HG03354 (cell line): Measurements from ENCODE around the gene PTPN1.
"Not testable (repeated sequence)": the region's sequence is repeated elsewhere in the genome, so short reads cannot be mapped to it uniquely, and the experiment has no call there.

Experiments
- ATAC-seq: cut with Tn5 transposase; IDR thresholded peaks from one replicate; pipeline ENCODE4 v1.9.1; 2021; ENCODE audit warnings: mild to moderate bottlenecking; ENCODE audit not compliant: unreplicated experiment, poor library complexity, severe bottlenecking

The PTPN1 gene

GRCh38 chr20:50550531-50550930, 40.3 kb downstream of the PTPN1 start:
- ATAC-seq, result no peak

GRCh38 chr20:50551288-50551687, 41.1 kb downstream of the PTPN1 start:
- ATAC-seq, result no peak

- no peak for ATAC-seq
Observed at GRCh38 chr20:50552979-50553378, 42.8 kb downstream of the PTPN1 start.

GRCh38 chr20:50554694-50555579, 44.8 kb downstream of the PTPN1 start:
- no peak for ATAC-seq

GRCh38 chr20:50555662-50556061, 45.5 kb downstream of the PTPN1 start:
- no peak for ATAC-seq

- ATAC-seq, result no peak
Observed at GRCh38 chr20:50557549-50558134, 47.5 kb downstream of the PTPN1 start.

- no peak for ATAC-seq
Observed at GRCh38 chr20:50558483-50558925, 48.3 kb downstream of the PTPN1 start.

GRCh38 chr20:50559149-50559548, 49.0 kb downstream of the PTPN1 start:
- ATAC-seq, result no peak

- no peak for ATAC-seq
Observed at GRCh38 chr20:50559856-50560638, 49.9 kb downstream of the PTPN1 start.

GRCh38 chr20:50560867-50561266, 50.7 kb downstream of the PTPN1 start:
- ATAC-seq, result no peak

- ATAC-seq, result no peak
Observed at GRCh38 chr20:50561379-50562078, 51.3 kb downstream of the PTPN1 start.

GRCh38 chr20:50562262-50562701, 52.1 kb downstream of the PTPN1 start:
- ATAC-seq, result no peak

GRCh38 chr20:50563133-50563944, 53.2 kb downstream of the PTPN1 start:
- no peak for ATAC-seq

GRCh38 chr20:50565383-50565782, 55.2 kb downstream of the PTPN1 start:
- no peak for ATAC-seq

GRCh38 chr20:50565871-50566270, 55.7 kb downstream of the PTPN1 start:
- no peak for ATAC-seq

- ATAC-seq, result no peak
Observed at GRCh38 chr20:50567860-50568548, 57.8 kb downstream of the PTPN1 start.

GRCh38 chr20:50568549-50568942, 58.4 kb downstream of the PTPN1 start:
- ATAC-seq, result no peak

GRCh38 chr20:50569487-50569863, 59.3 kb downstream of the PTPN1 start:
- ATAC-seq, result not testable (repeated sequence)
